ENCODE results near the gene ZNF335. TPM values are rescaled to one million over a fixed set of nuclear protein-coding genes. Genes with fewer than 3 reads are reported as not detected.

The ZNF335 gene
- polyA plus RNA-seq, 1 experiment: 9.9 TPM

DNA sequence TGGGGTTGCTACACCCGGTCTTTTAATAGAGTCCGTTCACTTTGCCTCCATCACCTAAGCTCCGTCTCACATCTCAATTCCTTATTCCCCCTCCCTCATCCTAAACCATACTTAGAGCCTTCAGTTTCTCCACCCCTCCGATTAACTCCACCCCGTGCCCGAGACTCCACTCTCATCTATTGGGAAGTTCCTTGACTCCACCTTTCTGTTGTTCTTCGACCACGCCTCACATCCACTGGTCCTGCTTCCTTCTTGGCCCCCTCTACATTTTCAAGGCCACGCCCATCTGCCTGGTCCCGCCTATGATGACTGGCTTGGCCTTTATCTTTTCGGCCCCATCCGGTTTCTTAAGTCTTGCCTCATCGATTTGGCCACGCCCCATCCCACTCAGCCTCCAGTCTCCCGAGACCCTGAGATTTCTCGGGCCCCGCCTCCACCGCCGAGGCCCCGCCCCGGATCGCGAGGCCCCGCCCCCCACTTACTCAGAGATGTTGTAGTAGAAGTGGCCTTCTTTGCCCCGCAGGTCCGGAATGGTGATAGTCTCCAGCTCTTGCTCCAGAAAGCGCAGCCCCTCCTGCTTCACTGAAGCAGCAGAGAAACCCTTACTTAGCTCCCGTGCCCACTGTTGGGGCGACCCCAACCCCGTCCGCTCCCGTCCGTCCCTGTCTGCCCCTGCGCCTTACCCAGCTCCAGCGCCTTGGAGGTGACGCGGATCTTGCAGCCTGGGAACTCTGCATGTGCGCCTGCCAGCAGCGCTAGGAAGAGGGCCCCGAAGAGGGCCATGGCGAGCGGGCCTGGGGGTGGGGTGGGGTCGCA is 61.1 kb downstream of the ZNF335 start:
- H3K4me3 ChIP-seq (ENCODE audit: low read depth, low read length): peak overlapping the region; percentile 25
- TF ChIP-seq, protein P1, sequence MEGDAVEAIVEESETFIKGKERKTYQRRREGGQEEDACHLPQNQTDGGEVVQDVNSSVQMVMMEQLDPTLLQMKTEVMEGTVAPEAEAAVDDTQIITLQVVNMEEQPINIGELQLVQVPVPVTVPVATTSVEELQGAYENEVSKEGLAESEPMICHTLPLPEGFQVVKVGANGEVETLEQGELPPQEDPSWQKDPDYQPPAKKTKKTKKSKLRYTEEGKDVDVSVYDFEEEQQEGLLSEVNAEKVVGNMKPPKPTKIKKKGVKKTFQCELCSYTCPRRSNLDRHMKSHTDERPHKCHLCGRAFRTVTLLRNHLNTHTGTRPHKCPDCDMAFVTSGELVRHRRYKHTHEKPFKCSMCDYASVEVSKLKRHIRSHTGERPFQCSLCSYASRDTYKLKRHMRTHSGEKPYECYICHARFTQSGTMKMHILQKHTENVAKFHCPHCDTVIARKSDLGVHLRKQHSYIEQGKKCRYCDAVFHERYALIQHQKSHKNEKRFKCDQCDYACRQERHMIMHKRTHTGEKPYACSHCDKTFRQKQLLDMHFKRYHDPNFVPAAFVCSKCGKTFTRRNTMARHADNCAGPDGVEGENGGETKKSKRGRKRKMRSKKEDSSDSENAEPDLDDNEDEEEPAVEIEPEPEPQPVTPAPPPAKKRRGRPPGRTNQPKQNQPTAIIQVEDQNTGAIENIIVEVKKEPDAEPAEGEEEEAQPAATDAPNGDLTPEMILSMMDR (IDR thresholded peaks at IDR 0.05; ENCODE audit: insufficient read depth, low read depth, low read length): no peak
- no peaks in the 10 kb centered on the region for H3K27me3 ChIP-seq (ENCODE audit: control insufficient read depth, insufficient read depth, low read length)
- ChIA-PET POLR2A (no interaction called here), CTCF (interaction anchor here (0.6 to 1.0 kb wide), 2 partner anchors 18 to 21 kb away, joined by 3 to 4 read pairs; no protein-coding TSS in a partner anchor)
- no peaks in the 10 kb centered on the region for H3K36me3 ChIP-seq (ENCODE audit: control insufficient read depth, insufficient read depth, low read length)
- peak; percentile 99 for DNase-seq (ENCODE audit: low read depth)

DNA sequence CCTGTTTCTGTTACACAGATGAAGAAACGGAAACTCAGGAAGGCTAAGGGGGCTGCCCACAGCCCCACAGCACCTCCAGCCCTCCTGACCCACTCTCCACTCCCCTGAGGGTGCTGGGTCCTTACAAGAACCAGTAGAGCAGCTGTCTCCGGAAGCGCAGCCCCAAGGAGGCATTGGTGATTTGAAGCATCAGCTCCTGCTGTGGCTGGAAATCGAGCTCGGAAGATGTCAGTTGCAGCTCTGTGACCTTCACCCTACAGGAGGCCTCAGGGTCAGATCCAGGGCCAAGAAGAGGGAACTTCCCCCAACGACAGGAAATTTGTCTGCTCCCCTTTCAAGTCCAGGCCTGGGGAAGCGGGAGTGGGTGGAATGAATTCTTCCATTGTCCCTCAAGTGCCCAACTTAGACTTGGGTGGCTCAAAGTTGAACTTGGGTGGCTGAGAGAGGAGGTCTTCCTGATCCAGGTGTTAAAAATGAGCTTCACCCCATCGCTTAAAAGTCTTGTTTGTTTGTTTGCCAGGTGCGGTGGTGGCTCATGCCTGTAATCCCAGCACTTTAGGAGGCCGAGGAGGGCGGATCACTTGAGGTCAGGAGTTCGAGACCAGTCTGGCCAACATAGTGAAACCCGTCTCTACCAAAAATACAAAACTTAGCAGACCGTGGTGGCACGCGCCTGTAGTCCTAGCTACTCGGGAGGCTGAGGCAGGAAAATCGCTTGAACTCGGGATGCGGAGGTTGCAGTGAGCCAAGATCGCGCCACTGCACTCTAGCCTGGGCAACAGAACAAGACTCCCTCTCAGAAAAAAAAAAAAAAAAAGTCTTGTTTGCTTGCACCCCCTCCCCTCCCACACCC is 62.0 kb downstream of the ZNF335 start:
- POLR2A ChIA-PET: interaction anchor here (0.5 kb wide), 1 partner anchor 25 kb away, joined by 3 read pairs; no protein-coding TSS in a partner anchor
- Histone ChIP-seq H3K27me3 (ENCODE audit: control insufficient read depth, insufficient read depth, low read length) (no peaks in the 10 kb centered on the region), H3K4me3 (ENCODE audit: low read depth, low read length) (no peak overlapping the region), H3K36me3 (ENCODE audit: control insufficient read depth, insufficient read depth, low read length) (no peaks in the 10 kb centered on the region)
- CTCF ChIA-PET: interaction anchor here (0.6 kb wide), 1 partner anchor 17 kb away, joined by 4 read pairs; no protein-coding TSS in a partner anchor
- TF ChIP-seq, protein P1 (IDR thresholded peaks at IDR 0.05; ENCODE audit: insufficient read depth, low read depth, low read length): no peak
- no peak for DNase-seq (ENCODE audit: low read depth)

- ChIA-PET POLR2A (interaction anchor here (0.5 kb wide), 1 partner anchor 25 kb away, joined by 3 read pairs; no protein-coding TSS in a partner anchor), CTCF (interaction anchor here (1.6 kb wide), 1 partner anchor 10 kb away, joined by 3 read pairs; no protein-coding TSS in a partner anchor)
- TF ChIP-seq, protein P1 (IDR thresholded peaks at IDR 0.05; ENCODE audit: insufficient read depth, low read depth, low read length): no peak
- H3K27me3 ChIP-seq (ENCODE audit: control insufficient read depth, insufficient read depth, low read length): no peaks in the 10 kb centered on the region
- no peaks in the 10 kb centered on the region for H3K36me3 ChIP-seq (ENCODE audit: control insufficient read depth, insufficient read depth, low read length)
- H3K4me3 ChIP-seq (ENCODE audit: low read depth, low read length): no peak overlapping the region
- no peak for DNase-seq (ENCODE audit: low read depth)
These were observed 62.6 kb downstream of the ZNF335 start for GRCh38 chr20:45909336-45909808.

GRCh38 chr20:45908084-45908483 is 63.9 kb downstream of the ZNF335 start:
- no peak overlapping the region for H3K4me3 ChIP-seq (ENCODE audit: low read depth, low read length)
- no peaks in the 10 kb centered on the region for H3K36me3 ChIP-seq (ENCODE audit: control insufficient read depth, insufficient read depth, low read length)
- POLR2A ChIA-PET: no interaction called here
- TF ChIP-seq, protein P1 (IDR thresholded peaks at IDR 0.05; ENCODE audit: insufficient read depth, low read depth, low read length): no peak
- CTCF ChIA-PET: interaction anchor here (1.6 kb wide), 1 partner anchor 9 kb away, joined by 3 read pairs; no protein-coding TSS in a partner anchor
- no peak for DNase-seq (ENCODE audit: low read depth)
- H3K27me3 ChIP-seq (ENCODE audit: control insufficient read depth, insufficient read depth, low read length): no peaks in the 10 kb centered on the region
